NCI-H146 (cell line): ENCODE measurements around the gene CORO1A.
"Not testable (repeated sequence)": the region's sequence is repeated elsewhere in the genome, so short reads cannot be mapped to it uniquely, and the experiment has no call there.

Experiments used
- DNase-seq: peaks from one replicate; lab custom pipeline; 2025; lab: John Stamatoyannopoulos, UW

The CORO1A gene

GRCh38 chr16:30205541-30206236 lies 22.3 kb downstream of the CORO1A start:
- DNase-seq = not testable (repeated sequence)

GRCh38 chr16:30206252-30206651 lies 22.9 kb downstream of the CORO1A start:
- DNase-seq = not testable (repeated sequence)

GRCh38 chr16:30207063-30207704 lies 23.8 kb downstream of the CORO1A start:
- DNase-seq = not testable (repeated sequence)

- not testable (repeated sequence) for DNase-seq
Measured at GRCh38 chr16:30209032-30209431, 25.6 kb downstream of the CORO1A start.

GRCh38 chr16:30211414-30211813 lies 28.0 kb downstream of the CORO1A start:
- DNase-seq = not testable (repeated sequence)

- not testable (repeated sequence) for DNase-seq
Measured at GRCh38 chr16:30217082-30217481, 33.7 kb downstream of the CORO1A start.
